HG03354 (cell line): Measurements from ENCODE around the gene BEST3.

ENCODE experiments used
- ATAC-seq: cut with Tn5 transposase; IDR thresholded peaks from one replicate; pipeline ENCODE4 v1.9.1; 2021; ENCODE audit warnings: mild to moderate bottlenecking; ENCODE audit not compliant: unreplicated experiment, poor library complexity, severe bottlenecking

Gene BEST3

DNA sequence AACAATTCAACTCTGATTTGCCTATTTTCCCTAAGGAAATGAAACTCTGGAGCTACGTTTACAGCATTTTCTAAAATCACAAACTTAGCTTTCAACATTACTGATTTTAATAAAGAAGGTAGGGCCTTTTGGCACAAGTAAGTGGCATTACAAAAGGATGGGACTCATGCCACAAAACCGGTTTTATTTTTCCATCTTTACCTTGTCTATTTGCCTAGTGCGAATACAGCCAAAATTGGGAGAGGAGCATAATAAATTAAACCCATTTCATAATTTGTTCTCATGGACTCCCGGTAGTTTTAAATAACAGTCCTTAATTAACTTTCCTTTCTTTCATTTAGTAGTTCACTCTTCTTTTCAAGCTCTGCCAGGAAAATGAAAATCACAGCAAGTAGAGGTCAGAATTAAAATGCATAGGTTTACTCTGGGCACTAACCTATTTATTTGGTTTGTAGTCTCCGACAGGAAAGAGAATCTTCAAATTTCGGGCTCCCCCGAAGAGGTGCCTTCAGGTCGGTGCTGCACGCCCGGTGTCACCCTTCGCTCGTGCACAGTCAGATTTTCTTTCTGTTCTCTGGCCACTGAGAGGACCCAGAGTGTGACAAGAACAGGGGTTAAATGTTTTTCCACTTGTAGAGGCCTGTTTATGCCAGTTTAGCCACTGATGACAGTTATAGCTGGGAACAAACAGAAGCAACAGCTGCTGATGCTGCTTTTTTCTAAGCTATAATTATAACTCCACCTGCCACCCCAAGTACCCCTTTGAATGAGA lies at the start of gene BEST3:
Gene BEST3, minus strand, starts transcription at position 535 of the 772 bp plus-strand sequence. CDS start 1,505 bp downstream, outside the sequence.
- ATAC-seq: no peak

DNA sequence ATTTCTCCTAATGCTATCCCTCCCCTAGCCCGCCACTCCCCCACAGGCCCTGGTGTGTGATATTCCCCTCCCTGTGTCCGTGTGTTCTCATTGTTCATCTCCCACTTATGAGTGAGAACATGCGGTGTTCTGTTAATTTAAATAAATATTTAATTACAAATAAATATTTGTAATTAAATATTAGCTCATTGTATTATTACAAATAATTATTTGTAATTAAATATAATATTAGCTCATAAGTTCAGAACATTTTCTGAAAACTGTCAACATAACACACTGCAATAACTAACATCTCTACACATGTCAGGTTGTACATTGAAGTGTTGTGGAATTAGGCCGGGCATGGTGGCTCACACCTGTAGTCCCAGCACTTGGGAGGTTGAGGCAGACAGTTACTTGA lies 45.0 kb upstream of the BEST3 start:
- no peak for ATAC-seq

DNA sequence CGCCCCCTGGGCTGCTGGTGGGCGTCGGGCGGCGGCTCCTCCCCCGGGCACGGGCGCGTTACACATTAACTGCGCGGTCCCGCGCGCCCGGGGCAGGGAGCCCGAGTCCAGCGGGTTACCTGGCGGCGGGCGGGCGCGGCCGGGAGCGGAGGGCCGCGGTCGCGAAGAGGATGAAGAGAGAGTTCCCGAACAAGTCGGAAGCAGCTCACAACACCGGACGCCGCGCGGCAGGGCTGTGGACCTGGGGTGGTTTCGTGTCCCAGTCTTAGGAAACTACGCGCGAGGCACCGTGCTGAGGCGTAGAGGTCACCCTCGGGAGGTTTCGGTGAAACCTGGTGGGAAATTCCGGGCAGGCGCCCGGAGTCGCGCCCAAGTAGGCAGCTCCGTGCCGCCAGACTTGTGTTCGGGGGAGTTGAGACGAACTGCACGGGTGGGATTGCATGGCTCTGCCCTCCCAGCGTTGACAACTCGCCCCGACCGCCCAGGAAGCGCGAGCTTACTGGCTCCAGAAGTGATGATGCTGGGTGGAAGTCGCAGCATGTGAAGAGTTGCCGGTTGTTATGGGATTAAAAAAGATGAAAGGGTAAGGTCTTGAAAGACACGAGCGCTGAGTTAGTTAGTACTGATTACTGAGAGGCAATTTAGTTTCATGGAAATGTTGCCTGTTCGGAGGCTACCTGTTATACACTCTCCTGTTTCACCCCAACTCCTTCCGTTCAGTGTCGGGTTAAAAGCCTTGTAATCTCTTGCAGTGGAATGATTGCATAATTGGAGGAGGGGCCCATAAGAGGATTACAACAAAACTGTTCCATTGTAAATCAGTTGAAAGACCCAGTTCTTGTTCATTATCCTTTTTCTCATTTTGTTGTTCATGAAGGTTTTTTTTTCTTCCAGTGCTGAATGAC lies 40.4 kb upstream of the BEST3 start:
- ATAC-seq: peak; percentile 45

DNA sequence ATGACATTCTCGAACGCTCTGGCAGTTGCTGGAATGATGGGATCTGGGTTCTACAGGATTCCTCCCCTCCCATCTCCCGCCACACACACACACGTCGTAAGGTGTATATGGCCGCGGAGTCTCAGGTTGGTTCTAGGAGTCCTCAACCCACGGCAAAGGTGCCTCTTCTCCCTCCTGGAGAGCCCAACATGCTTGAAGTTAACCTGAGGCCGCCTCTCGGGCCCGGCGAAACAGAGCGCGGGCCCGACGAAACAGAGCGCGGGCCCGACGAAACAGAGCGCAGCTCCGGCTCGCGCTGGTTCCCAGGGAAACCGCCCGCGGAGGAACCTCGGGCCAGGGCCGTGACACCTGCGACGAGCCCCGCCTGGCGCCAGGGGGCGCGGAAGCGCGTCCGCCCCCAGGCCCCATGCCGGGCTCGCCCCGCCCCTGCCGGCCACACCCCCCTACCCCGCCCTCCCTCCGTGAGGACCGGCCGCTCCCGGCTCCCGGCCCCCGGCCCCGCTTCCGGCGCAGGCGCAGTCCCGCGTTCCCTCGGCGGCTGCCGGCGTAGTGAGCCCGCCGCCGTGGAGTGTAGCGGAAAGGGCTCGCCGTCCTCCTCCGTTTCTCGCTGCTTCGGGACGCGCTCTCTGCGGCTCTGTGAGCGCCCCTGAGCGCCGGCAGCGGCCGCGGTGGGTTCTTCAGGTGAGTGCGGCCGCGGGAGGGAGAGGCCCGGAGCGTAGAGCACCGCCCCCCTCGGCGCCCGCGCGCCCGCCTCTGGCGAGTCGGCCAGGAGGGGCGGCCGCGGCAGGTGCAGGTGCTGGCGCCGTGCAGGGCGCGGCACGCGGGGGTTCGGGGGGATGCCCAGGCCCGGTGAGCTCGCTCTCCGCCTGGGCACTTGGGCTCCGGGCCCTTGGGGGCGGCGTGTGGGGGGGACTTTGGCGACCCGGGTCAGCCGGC lies 39.5 kb upstream of the BEST3 start, which contains the start of gene RAB3IP:
Gene RAB3IP, plus strand, starts transcription at position 510 of the 936 bp plus-strand sequence. CDS start 16,549 bp downstream, outside the sequence.
- peak; percentile 81 for ATAC-seq

DNA sequence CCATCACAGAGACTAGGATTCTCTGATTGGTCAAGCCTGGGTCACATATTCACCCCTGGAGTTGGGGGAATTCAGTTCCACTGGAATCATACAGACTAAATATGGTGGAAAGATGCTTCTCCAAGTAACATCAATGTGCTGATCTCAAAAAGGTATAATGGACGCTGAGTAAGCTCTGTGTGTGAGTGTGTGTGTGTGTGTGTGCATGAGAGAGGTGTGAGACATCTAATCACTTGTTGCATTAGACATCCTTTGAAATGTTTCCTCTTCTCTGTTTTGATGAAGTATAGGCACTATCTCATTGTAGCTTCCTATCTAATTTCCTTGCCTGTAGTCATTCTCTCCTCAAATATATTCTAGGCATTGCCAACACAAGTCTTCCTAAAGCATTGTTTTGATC lies 34.5 kb upstream of the BEST3 start:
- no peak for ATAC-seq

DNA sequence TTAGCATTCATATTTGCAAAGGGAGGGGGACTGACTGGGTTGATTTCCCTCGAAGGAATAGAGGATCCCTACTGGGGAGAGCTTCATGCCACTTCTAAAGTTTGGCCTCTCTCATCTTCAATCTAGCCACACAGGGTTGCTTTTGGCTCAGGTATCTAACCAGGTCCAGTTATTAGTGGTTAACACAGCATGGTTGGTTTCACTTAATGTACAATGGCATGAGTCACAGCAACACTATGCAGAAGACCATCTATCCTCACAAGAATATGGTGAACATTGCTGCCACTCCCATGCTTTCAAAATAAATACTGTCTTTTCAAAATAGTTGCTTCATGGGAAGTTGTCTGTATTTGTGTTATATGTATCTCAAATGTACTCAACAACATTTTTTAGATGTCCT lies 33.0 kb upstream of the BEST3 start:
- no peak for ATAC-seq

DNA sequence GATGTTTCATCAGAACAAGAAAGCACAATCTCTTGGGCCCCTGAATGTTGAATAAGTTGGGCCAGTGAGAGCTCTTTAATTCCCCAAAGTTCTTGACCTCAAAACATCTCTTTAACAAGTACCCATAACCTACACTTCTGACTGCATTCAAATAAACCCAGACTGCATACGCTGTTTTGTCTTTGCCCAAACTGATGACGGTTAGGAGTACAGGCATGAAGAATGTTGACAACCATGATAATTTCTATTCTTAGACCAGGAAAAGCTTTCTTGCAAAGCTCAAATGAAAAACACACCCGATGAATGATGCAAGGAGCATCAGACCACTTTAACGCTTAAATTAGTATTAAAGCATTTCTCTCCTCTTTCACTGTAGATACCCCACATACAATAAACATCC lies 27.8 kb upstream of the BEST3 start:
- no peak for ATAC-seq

DNA sequence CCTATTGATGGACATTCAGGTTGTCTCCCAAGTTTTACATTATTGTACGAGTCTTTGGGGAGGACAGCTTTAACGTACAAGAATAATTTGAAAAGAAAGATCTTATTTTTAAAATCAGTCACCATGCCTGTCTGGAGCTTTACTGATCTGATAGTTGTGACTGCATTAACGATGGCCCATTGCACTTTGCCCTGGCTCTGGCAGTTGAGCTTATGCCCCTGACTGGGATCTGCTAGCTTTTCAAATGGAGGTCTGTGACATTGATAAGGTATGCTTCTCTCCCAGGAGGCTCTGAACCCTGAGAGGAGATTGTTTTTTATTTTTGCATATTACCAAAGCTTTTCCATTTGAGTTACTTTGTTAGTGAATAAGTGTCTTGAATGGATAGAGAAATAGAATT lies 21.6 kb upstream of the BEST3 start:
- no peak for ATAC-seq

DNA sequence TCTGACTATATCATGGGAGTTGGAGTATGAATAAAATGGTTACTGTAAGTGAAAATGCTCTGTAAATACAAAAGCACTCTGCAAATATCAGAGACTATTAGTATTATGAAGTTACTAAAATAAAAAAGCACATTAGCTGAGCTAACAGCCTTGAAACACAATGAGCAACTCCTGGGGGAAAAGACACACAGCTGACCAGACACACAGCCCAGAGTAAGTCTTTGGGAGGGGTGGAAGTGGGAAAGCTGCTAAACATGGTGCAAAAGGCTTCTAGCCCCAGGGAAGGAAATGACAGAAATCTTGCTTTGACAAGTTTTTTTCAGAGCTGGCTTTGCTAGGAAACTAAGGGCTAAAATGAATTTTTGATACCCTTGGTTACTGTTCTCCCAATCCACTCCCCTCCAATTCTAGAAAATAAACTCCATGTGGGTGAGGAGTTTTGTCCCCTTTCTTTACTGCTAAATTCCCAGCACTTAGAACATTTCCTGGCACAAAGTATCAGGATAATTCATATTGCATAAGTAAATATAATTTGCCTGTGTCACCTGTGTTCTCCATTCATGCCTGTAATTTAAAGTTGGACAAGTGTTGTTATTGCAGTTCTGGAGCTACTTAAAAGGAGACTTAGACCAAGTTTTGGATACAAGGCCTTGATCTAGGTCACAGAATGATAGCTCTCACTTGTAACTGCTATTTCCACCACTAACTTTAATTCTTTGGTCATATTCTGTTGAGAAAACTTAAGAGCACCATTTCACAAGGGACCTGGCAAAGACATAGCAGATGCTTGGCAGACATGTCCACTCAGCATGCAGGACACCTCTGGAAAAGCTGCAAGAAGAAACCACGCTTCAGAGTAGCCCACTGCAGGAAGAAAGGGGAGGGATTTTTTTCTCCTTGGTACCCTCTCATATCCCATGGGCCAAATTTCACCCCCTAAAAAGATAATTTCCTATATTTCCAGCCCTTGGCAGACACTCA lies 20.5 kb upstream of the BEST3 start:
- no peak for ATAC-seq

DNA sequence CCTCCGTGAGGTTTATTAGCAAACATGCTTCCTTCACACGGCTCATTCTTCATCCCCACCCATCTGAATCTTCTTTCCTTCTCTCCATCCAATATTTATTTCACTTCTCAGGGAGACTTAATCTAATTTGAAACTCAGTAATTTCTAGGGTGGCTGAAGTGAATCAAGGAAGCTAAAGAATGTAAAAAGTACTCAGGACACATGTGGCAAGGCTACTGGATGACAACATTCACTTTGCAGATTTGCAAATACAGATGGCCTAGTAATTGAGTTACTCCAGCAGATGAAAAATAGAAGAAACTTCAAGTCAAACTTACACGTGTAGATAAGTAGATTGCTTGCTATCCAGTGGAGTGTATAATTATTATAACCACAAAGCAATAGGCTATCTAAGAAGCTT lies 15.4 kb upstream of the BEST3 start:
- no peak for ATAC-seq

DNA sequence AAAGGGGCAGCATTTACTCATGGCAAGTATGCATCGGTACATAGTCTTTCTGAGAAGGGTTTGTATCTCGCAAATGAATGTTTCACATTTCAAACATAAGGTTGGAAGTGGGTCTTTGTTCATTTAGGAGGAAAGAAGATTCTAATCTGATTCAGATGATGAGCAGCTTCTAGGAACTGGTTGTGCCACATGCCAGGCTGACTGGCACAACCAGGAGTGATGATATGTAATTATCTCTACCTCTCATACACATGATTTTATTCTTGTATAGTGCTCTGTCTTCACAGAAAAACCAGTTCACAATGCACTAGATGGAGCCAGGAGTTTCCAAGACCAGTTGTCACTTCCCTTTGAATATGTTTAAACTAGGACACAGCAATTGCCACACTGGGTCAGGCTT lies 13.7 kb upstream of the BEST3 start:
- ATAC-seq: no peak

DNA sequence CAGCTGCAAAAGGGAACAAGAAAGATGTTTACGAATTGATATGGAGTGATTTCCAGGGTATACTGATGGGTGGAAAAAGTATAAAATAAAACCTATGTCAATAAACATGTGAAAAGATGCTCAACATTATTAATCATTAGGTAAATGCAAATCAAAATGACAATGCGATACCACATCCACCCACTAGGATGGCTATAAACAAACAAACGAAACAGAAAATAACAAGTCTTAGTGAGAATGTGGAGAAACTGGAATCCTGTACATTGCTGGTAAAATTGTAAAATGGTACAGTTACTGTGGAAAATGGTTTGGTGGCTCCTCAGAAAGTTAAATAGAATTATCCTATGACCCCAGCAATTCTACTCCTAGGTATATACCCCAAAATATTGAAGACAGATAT lies 9.5 kb upstream of the BEST3 start:
- no peak for ATAC-seq

DNA sequence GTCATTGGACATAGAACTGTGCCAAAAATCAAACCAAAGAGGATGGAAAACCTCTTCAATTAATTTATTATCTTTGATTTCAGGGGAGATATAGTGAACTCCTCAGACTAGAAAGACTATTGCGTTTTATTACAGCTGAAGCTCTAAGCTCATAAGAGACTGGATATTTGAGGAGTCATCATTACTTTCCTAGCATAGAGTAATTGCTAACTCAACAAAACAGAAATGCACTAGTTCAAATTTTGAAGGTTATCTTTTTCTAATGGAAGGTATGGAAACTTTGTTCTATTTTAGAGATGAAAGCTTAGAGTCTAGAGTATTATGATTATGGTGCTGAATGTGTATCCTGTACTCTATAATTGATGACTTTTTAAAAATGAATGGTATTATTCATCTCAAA lies 5.3 kb upstream of the BEST3 start:
- no peak for ATAC-seq

DNA sequence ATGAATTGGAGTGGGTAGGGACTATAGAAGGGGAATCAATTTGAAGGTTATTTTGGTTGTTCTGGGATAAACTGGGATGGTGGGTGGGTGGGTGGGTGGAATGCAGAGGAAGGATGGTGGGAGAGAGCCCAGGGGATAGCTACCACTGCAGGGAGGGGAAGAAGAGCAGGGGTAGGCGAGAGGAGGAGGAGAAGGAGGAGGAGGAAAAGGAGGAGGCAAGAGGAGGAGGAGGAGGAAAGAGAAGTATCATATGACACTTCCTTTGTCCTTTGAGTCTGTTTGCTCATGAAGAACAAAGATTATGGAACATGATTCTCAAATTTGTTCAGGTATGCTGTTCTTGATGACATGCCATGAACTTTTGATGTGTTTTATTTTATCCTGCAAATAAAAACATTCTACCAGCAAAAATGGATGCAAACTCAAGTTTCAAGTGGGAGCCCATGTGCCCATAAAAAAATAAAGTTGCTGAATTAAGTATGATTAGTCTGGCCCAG lies 4.1 kb upstream of the BEST3 start:
- ATAC-seq: no peak

DNA sequence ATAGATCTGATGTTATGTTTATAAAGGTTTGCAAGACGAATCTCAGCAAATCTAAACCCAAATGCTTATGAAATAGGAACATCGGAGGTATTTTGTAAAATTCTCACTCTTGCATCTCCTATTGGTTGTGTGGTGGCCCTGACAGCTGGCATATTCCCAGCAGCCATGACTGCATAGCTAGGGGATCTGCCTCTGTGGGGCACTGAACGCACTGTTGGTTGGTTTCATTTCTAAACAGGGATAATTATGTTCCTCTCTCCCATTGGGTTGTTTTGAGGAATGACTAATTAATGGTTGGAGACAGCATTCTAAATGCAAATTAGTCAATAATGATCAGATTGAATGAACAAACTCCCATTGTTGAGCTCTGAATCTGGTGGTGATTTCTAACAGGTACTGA lies 2.7 kb upstream of the BEST3 start:
- no peak for ATAC-seq

DNA sequence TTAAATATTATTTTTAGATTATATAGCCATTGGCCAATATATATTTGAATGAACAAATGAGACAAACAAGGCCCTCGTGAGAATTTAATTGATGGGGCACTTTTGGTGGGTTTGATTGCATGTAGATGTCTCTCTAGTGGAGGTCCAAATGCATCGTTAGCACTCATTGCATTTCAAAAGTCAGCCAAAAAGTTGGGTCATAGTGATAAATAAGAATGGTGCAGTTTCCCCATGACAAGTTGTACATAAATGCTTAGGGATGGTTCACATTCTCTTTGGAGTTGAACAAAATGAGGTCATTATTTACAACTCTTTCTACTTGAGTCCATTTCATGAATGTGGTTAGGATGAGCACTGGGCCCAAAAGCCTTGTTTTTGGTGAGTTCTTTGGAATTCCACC lies 1.0 kb downstream of the BEST3 start:
- ATAC-seq: no peak

DNA sequence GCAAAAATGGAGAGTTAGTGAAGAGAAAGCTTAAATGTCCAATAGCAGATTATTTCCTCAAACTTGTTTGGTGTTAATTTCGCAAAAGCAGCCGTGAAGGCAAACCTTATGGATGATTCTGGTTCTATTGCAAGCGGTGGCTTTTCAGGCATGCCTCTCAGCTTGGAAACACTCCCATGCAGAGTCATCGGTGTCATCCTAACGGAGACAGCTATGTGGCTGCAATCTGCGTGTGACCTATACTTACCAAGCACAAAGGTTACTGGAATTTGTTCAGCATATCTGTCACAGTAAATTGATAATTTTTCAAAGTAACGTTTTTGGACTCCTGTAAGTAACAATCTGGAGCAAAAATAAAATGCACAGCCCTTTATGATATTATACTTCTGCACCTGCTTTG lies 5.0 kb downstream of the BEST3 start:
- no peak for ATAC-seq

DNA sequence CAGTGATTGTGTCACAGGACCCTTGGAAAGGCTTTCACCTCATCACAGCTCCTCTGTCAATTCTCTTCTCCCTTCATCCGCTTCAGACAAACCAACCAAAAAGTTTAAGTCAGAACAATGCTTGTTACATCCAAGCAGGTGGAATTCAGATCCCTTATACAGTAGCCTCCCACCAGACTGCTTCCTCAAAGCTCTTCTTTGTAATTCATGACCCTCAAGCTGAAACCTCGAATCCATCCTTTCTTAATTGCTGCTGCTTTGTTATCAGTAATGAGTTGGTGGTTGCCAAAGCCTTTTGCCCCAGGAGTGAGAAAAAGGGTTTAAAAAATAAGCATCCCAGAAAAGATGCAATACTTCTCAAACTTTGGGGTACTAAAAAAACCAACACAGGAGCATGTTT lies 9.5 kb downstream of the BEST3 start:
- ATAC-seq: no peak
